PC-3 (cell line): ENCODE results near the gene GOLGA7B. TPM values are rescaled to one million over a fixed set of nuclear protein-coding genes. Genes with fewer than 3 reads are reported as not detected.

ENCODE experiments used
- ATAC-seq: fragments of 200-7000 bp; cut with Tn5 transposase; 2 replicates; pipeline ENCODE4 v1.9.1; 2020; ENCODE audit warnings: mild to moderate bottlenecking, moderate library complexity
- Bru-seq: library from RNA; stranded (reverse); fragments of 400-500 nt; gene quantifications from one replicate; lab custom pipeline; 2021; lab: Mats Ljungman, UMichigan
- BruChase-seq, 2 experiments: library from RNA; stranded (reverse); fragments of 400-500 nt; gene quantifications; one replicate each; lab custom pipeline; 2021; lab: Mats Ljungman, UMichigan
- BruUV-seq: library from RNA; stranded (reverse); fragments of 400-500 nt; replicated peaks from 2 replicates; lab custom pipeline; 2021; lab: Mats Ljungman, UMichigan
- CTCF ChIA-PET: fragments of 300-600 bp; sonication (Branson Sonifier 250); formaldehyde crosslinking; loops from one replicate; lab custom pipeline; 2022; ENCODE audit warnings: antibody characterized with exemption; lab: Charles Lee
- POLR2A ChIA-PET: fragments of 300-600 bp; sonication (Branson Sonifier 250); formaldehyde crosslinking; loops from one replicate; lab custom pipeline; 2022; ENCODE audit warnings: antibody characterized with exemption; ENCODE audit not compliant: unreplicated experiment; lab: Charles Lee
- DNase-seq: peaks from one replicate; pipeline ENCODE4 v3.0.0-alpha.2; 2015
- H2AFZ ChIP-seq: fragments of 300-600 bp; sonication (generic); 2 replicates; pipeline ENCODE4 v1.6.0; 2016; ENCODE audit warnings: antibody characterized with exemption, low read length
- H3F3A ChIP-seq: fragments of 300-600 bp; sonication (generic); one replicate; pipeline ENCODE4 v1.6.0; 2017; ENCODE audit warnings: antibody characterized with exemption, low read length, control low read depth, mild to moderate bottlenecking; ENCODE audit not compliant: unreplicated experiment
- H3K27ac ChIP-seq: fragments of 300-600 bp; sonication (generic); 2 replicates; pipeline ENCODE4 v1.5.1; 2016; ENCODE audit warnings: mild to moderate bottlenecking, low read length
- H3K27me3 ChIP-seq: fragments of 300-600 bp; sonication (generic); 2 replicates; pipeline ENCODE4 v1.6.1; 2016; ENCODE audit warnings: low read length, mixed read lengths
- H3K36me3 ChIP-seq: fragments of 300-600 bp; sonication (generic); 2 replicates; pipeline ENCODE4 v1.6.1; 2016; ENCODE audit warnings: low read depth, mixed run types, low read length, mixed read lengths
- H3K4me1 ChIP-seq: fragments of 300-600 bp; sonication (generic); 2 replicates; pipeline ENCODE4 v1.5.1; 2016; ENCODE audit warnings: low read length; ENCODE audit not compliant: insufficient read depth
- H3K4me2 ChIP-seq: fragments of 300-600 bp; sonication (generic); 2 replicates; pipeline ENCODE4 v1.6.0; 2016; ENCODE audit warnings: low read length
- H3K4me3 ChIP-seq: fragments of 300-600 bp; sonication (generic); 2 replicates; pipeline ENCODE4 v1.5.1; 2016; ENCODE audit warnings: mild to moderate bottlenecking, low read length, mixed read lengths
- H3K79me2 ChIP-seq: fragments of 300-600 bp; sonication (generic); 2 replicates; pipeline ENCODE4 v1.6.1; 2017; ENCODE audit warnings: low read length, mixed read lengths
- H3K9ac ChIP-seq: fragments of 300-600 bp; sonication (generic); 2 replicates; pipeline ENCODE4 v1.6.0; 2016; ENCODE audit warnings: mild to moderate bottlenecking, low read length
- H3K9me2 ChIP-seq: fragments of 300-600 bp; sonication (generic); replicated peaks from 2 replicates; pipeline ENCODE4 v1.6.1; 2016; ENCODE audit warnings: mixed run types, low read length, mixed read lengths
- H3K9me3 ChIP-seq: fragments of 300-600 bp; sonication (generic); 2 replicates; pipeline ENCODE4 v1.6.1; 2016; ENCODE audit warnings: low read length, mixed read lengths
- H4K20me1 ChIP-seq: fragments of 300-600 bp; sonication (generic); 2 replicates; pipeline ENCODE4 v1.6.1; 2016; ENCODE audit warnings: low read length, mixed read lengths
- CTCF ChIP-seq: fragments of 300-600 bp; sonication (generic); conservative IDR thresholded peaks from 2 replicates; pipeline ENCODE4 v1.5.1; 2017; ENCODE audit warnings: antibody characterized with exemption, low read depth, mild to moderate bottlenecking, low read length
- EZH2 ChIP-seq: fragments of 300-600 bp; sonication (generic); IDR thresholded peaks from one replicate; pipeline ENCODE4 v1.6.1; 2017; ENCODE audit warnings: antibody characterized with exemption, mild to moderate bottlenecking, low read length; ENCODE audit not compliant: unreplicated experiment
- EZH2phosphoT487 ChIP-seq: fragments of 300-600 bp; sonication (generic); IDR thresholded peaks from 2 replicates; pipeline ENCODE4 v1.6.1; 2018; ENCODE audit warnings: mild to moderate bottlenecking, antibody characterized with exemption, low read length, borderline replicate concordance
- intact Hi-C: fragments of 100-400 bp; cut with micrococcal nuclease; formaldehyde crosslinking; loops from 2 replicates; pipeline ENCODE4 v1.9.0; 2023
- long read RNA-seq: library from polyadenylated mRNA; unstranded; transcript quantifications from one replicate; pipeline ENCODE4 v2.0.0, GENCODE V29; 2021; ENCODE audit not compliant: unreplicated experiment
- total RNA-seq: library from RNA; depleted of rRNA; stranded (reverse); fragments of >200 nt; gene quantifications from 2 replicates; pipeline ENCODE4 v1.2.3, GENCODE V29; 2014; rRNA removed

The GOLGA7B gene
- total RNA-seq (0.26 and 0.29 TPM in 2 replicates), Bru-seq, nascent RNA (percentile 18 among the genes with signal in this experiment), BruChase-seq, experiment 1, labeled RNA remaining after a 6-hour chase (percentile 42 among the genes with signal in this experiment), BruChase-seq, experiment 2, labeled RNA remaining after a 2-hour chase (percentile 31 among the genes with signal in this experiment)
- long read RNA-seq, full-length matches to known transcripts, result 1 of 1 reads
- long read RNA-seq, partial matches to known transcripts, result 0 of 1 reads
- long read RNA-seq, other reads (novel, unspliced or antisense), result 0 of 1 reads

DNA sequence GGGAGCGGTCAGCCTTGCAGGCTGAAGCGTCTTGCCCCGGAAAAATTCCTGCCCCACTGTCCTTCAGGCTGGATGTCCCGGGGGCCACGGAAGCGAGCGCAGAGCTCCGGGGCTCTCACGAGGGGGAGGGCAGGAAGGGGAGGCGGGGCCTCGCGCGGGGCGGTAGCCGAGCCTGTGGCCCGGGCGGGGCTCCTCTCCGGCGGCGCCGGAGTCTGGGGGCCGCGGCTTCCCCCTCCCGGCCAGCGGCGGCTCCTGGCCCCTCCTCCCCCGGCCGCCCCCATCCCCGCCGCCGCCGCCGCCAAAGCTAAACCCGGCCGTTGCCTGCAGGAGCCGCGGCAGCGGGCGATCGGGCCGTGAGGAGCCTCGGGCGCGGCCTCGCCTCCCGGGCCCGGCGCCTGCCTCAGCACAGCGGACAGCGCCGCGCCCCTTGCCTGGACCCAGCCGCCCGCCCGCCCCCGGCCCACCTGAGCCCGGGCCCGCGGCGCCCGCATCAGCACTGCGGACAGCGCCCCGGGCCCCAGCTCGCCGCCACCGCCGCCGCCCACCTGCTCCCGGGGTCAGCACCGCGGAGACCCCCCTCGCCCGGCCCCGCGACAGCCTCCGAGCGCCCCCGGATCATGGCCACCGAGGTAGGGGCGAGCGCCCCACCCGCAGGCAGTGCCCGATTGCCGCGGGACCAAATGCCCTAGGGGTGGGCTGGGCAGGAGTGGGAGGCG, at the start of gene GOLGA7B:
TSS of gene GOLGA7B (plus strand) at position 157 of the 716 bp plus-strand sequence. CDS start at position 618, 461 bp downstream.
- Histone ChIP-seq H3K79me2 (no peaks in the 10 kb centered on the region), H3K4me3 (peak within 1 kb of the TSS; percentile 68), H3K27me3 (no peaks in the 10 kb centered on the region), H3F3A (no peaks in the 10 kb centered on the region), H3K9ac (peak within 1 kb of the TSS; percentile 44; the same call in 1 of the 2 replicates), H3K9me2 (no peaks in the 10 kb centered on the region), H3K4me1 (peaks cover 3% of the 10 kb centered on the region; the same call in 1 of the 2 replicates), H3K27ac (peak within 1 kb of the TSS; percentile 62), H4K20me1 (no peaks in the 10 kb centered on the region), H2AFZ (peak within 1 kb of the TSS; percentile 71), H3K36me3 (no peaks in the 10 kb centered on the region), H3K4me2 (peak within 1 kb of the TSS; percentile 89), H3K9me3 (no peaks in the 10 kb centered on the region)
- ChIA-PET POLR2A (no interaction called here), CTCF (interaction anchor here (0.6 kb wide), 1 partner anchor 42 kb away, joined by 11 read pairs; no protein-coding TSS in a partner anchor)
- peak; percentile 81 for ATAC-seq
- TF ChIP-seq EZH2phosphoT487 (no peak), CTCF (no peak), EZH2 (no peak)
- DNase-seq, result peak; percentile 35
- intact Hi-C loops, result no loop called here
- BruUV-seq, result no TSS peak

DNA sequence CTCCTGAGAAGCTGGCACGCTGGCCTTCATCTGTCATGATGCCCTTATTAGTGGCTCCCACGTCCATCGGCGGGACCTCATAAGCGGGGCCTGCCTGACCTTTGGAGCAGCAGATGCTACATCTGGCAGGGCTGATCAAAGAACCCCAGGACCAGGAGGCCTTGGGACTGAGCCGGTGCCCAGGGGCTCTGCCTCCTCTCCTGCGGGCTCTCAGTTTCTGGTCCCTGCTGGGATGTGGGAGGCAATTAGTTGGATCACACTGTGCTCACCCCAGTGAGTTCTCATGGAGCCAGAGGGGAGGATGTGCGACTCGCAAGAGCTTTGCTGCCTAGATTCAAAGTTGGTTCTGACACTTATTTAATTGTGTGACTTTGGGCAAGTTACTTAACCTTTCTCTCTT, 49.2 kb upstream of the GOLGA7B start:
- DNase-seq (no peak), ATAC-seq (no peak)
- H3K27ac ChIP-seq, result no peak overlapping the region
- H3K4me1 ChIP-seq, result no peaks in the 10 kb centered on the region
- no peaks in the 10 kb centered on the region for H3K36me3 ChIP-seq
- no peak overlapping the region for H2AFZ ChIP-seq
- no peaks in the 10 kb centered on the region for H3K79me2 ChIP-seq
- H3F3A ChIP-seq, result no peaks in the 10 kb centered on the region
- H4K20me1 ChIP-seq, result no peaks in the 10 kb centered on the region
- BruUV-seq, result no TSS peak
- ChIA-PET POLR2A (no interaction called here), CTCF (no interaction called here)
- no peak for TF ChIP-seq EZH2phosphoT487
- no peak for TF ChIP-seq CTCF
- TF ChIP-seq EZH2, result no peak
- H3K9me2 ChIP-seq, result no peaks in the 10 kb centered on the region
- H3K4me3 ChIP-seq, result no peak overlapping the region
- H3K4me2 ChIP-seq, result no peak overlapping the region
- H3K27me3 ChIP-seq, result peaks cover 15% of the 10 kb centered on the region; the same call in 1 of the 2 replicates
- H3K9me3 ChIP-seq, result no peaks in the 10 kb centered on the region
- no peak overlapping the region for H3K9ac ChIP-seq
- intact Hi-C loops, result no loop called here
